SJCRH30 (cell line): ENCODE data around the gene IKZF2. TPM values are rescaled to one million over a fixed set of nuclear protein-coding genes. Genes with fewer than 3 reads are reported as not detected.

Experiments
- DNase-seq, 2 experiments: peaks; one replicate each; pipeline ENCODE4 v3.0.0-alpha.2; 2015 to 2020
- H3K27ac ChIP-seq: fragments of 250-450 bp; sonication (Bioruptor Pico); 2 replicates; pipeline ENCODE4 v1.5.1; 2020; ENCODE audit warnings: mild to moderate bottlenecking, moderate library complexity
- H3K27me3 ChIP-seq: fragments of 250-450 bp; sonication (Bioruptor Pico); 2 replicates; pipeline ENCODE4 v1.5.1; 2020; ENCODE audit warnings: mild to moderate bottlenecking, moderate library complexity
- H3K36me3 ChIP-seq: fragments of 250-450 bp; sonication (Bioruptor Pico); 2 replicates; pipeline ENCODE4 v1.5.1; 2020; ENCODE audit warnings: mild to moderate bottlenecking, moderate library complexity
- H3K4me1 ChIP-seq: fragments of 250-450 bp; sonication (Bioruptor Pico); 2 replicates; pipeline ENCODE4 v1.5.1; 2020; ENCODE audit warnings: mild to moderate bottlenecking, moderate library complexity
- H3K4me3 ChIP-seq: fragments of 250-450 bp; sonication (Bioruptor Pico); 2 replicates; pipeline ENCODE4 v1.5.1; 2020; ENCODE audit warnings: mild to moderate bottlenecking, moderate library complexity
- H3K9me3 ChIP-seq: fragments of 250-450 bp; sonication (Bioruptor Pico); replicated peaks from 2 replicates; pipeline ENCODE4 v1.5.1; 2020; ENCODE audit warnings: mild to moderate bottlenecking, moderate library complexity
- total RNA-seq: library from RNA; depleted of rRNA; stranded (reverse); fragments of >200 nt; shearing (Covaris generic); gene quantifications from 2 replicates; pipeline ENCODE4 v1.2.3, GENCODE V29; 2014; rRNA removed

IKZF2 gene
- total RNA-seq, result 1.9 and 2.8 TPM in 2 replicates

DNA sequence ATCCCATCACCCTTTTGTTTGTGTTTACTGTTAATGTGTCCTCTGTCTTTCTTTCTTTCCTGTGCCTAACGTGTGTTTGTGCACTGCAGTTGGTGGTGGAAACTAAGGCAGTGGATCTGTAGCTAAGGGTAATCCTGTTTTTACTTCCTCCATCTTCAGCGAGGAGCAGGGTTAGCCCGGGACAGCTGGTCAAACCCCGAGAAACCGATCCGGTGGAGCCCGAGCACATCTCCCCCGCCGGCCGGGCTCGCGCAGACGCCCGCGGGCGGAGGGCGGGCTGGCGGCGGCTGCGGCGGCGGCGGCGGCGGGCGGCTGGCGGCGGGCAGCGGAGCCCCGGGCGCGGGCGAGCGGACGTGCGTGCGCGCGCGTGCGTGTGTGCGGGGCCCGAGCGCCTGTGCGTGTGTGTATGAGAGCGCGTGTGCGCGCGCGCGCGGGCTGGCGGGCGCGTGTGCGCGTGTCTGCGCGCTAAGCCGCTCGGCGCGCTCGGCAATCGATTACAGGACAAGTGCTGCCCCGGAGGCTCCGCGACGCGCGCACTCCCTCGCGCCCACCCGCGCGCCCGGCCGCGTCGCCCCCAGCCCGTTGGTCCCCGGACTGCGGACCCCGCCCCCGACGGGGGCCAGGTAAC lies at the start of gene IKZF2:
TSS of gene IKZF2 (minus strand) at position 176 of the 628 bp plus-strand sequence. CDS start 2,983 bp downstream, outside the sequence.
- Histone ChIP-seq H3K9me3 (no peaks in the 10 kb centered on the region), H3K4me1 (no peaks in the 10 kb centered on the region)
- DNase-seq, result peak; percentile 74 to 80

DNA sequence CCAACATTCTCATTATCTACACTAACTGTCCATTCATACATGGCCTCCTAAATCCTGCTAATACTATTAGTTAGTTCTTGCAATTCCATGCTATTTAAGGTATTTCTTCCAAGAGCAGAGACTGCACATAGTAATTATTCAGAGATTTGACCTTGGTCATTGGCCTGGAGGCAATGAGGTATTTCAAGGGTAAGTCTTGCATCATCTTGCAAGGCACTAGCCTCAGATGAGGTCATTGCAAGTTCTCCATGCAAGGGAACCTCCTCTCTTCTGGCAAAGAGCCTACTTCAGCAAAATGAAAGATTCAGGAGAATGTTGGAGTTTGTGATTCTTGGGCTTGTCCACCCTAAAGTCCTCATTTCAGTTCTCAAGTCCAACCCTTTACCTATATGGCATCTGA lies 48.5 kb upstream of the IKZF2 start:
- DNase-seq, result no peak
- H3K27ac ChIP-seq, result no peak overlapping the region

More for the DNA sequence above, at the start of gene IKZF2:
- Histone ChIP-seq H3K36me3 (no peaks in the 10 kb centered on the region), H3K27me3 (no peaks in the 10 kb centered on the region), H3K4me3 (peak within 1 kb of the TSS; percentile 85), H3K27ac (peak within 1 kb of the TSS; percentile 31; the same call in 1 of the 2 replicates)

DNA sequence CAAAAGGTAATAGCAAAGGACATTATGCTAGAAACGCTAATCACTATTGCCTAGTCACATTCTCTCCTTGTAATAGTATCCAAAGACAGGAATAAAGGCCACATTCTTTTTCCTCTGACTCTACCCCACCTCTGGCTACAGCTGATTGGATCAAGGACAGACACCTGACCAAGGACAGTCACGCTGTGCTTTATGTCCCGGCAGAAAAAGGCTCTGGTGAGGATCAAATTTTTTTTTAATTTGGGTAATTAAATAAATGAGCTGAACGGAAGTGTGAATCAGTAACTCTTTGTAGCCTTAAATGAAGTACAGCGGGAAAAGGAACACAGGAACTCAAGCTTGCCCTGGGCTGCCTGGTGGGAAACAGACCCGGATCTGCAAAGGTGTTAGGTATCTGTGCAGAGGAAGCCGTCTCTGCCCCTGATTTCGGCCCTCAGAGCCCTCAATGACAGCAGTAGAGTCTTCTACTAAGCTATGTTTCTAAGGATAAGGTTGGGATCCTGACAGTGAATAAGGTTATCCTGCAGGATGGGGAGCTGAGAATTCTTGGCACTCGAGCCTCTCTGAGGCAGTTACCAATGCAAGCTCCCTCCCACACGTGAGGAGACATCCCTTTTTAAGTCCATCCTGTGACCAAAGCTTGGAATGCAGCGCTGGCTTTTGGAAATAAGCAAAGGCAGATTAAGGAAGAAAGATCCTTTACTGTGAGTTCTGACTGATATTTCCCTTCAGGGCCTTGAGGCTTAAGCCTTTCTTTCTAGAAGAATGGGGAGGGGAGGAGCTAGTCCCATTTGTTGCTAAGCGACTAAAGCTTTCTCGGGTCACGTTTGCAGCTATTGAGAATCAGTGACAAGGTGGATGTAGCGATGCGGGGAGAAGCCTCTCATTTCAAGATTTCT lies 37.8 kb upstream of the IKZF2 start:
- H3K27me3 ChIP-seq, result no peaks in the 10 kb centered on the region
- peaks cover 14% of the 10 kb centered on the region; the same call in 1 of the 2 replicates for H3K4me1 ChIP-seq
- H3K9me3 ChIP-seq, result no peaks in the 10 kb centered on the region
- no peaks in the 10 kb centered on the region for H3K36me3 ChIP-seq
- peak; percentile 31 to 47 for DNase-seq
- peak overlapping the region; percentile 19; the same call in 1 of the 2 replicates for H3K27ac ChIP-seq
- peak overlapping the region; percentile 46 for H3K4me3 ChIP-seq

More for the DNA sequence above, 48.5 kb upstream of the IKZF2 start:
- Histone ChIP-seq H3K9me3 (no peaks in the 10 kb centered on the region), H3K4me1 (no peaks in the 10 kb centered on the region), H3K36me3 (no peaks in the 10 kb centered on the region), H3K4me3 (no peak overlapping the region), H3K27me3 (0 out of 2 replicates have a peak, but pooled peaks cover 3% of the 10 kb centered on the region)

DNA sequence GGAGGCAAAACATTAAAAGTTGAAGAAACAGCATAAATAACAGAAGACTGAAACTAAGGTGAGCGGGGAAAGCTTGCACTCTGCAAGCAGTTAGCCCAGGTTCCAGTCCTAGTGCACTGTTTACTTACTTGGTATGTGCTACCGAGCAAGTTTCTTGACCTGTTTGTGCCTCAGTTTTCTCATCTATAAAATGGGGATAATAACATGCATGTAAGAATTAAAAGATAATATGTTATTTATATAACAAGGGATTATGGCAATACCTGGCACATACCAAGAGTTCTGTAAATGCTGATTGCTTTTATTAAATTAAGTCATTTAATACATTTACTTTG lies 37.1 kb upstream of the IKZF2 start:
- Histone ChIP-seq H3K27me3 (no peaks in the 10 kb centered on the region), H3K9me3 (no peaks in the 10 kb centered on the region), H3K36me3 (no peaks in the 10 kb centered on the region), H3K4me1 (peaks cover 14% of the 10 kb centered on the region; the same call in 1 of the 2 replicates), H3K27ac (no peak overlapping the region; the same call in 1 of the 2 replicates), H3K4me3 (peak overlapping the region; percentile 46)
- DNase-seq, result no peak

DNA sequence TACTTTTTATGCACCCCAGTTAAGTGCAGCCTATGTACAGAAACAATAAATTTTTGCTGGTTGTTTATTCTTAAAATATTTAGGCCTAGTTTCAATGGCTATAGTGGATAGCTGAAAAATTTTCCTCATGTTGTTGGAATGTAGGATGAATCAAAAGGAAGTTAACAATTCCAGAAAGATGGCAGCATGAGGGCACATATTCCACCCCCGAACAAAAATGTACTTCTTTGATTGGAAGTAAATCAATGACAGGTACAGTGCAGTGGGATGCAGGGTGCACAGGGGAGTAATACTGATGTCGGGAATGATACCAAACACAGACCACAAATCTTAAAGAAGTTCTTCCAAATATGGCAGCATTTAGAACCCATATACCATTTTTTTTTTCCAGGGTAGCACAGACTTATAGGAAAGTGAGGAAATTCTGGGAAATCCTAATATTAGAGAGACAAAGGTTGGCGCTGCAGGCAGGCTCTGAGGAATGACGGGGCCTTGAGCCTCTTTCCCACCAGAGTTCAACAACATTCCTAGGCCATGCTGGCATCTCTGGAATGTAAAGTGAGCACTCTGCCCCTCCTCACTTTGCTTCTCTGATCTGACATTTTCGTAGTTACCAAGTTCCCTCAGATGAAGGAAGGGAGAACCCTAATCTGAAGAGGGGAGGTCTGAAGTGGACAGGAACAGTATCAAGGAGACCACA lies 36.6 kb upstream of the IKZF2 start:
- DNase-seq, result peak; percentile 25 to 36
- Histone ChIP-seq H3K27ac (peak overlapping the region; percentile 12; the same call in 1 of the 2 replicates), H3K9me3 (no peaks in the 10 kb centered on the region), H3K4me3 (no peak overlapping the region), H3K36me3 (no peaks in the 10 kb centered on the region), H3K27me3 (no peaks in the 10 kb centered on the region), H3K4me1 (peaks cover 14% of the 10 kb centered on the region; the same call in 1 of the 2 replicates)

DNA sequence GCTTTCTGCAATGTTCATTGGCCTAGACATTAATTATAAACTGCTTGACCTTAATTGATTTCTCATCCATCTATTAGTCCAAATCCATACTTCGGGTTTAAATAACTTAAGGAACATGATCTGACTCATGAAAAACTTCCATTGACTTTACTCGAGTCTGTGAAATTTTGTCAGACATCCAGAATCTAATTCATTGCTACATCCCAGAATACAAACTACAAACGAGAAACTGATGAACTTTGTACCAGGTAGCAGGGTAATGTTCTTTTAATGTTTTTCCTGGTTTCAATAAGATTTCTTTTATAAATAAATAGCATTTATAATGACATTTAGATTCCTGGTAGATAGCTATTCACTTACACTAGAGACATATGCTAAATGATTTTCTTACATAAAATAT lies 36.0 kb upstream of the IKZF2 start:
- Histone ChIP-seq H3K4me3 (no peak overlapping the region), H3K27me3 (no peaks in the 10 kb centered on the region), H3K36me3 (no peaks in the 10 kb centered on the region), H3K9me3 (no peaks in the 10 kb centered on the region), H3K27ac (no peak overlapping the region; the same call in 1 of the 2 replicates), H3K4me1 (peaks cover 14% of the 10 kb centered on the region; the same call in 1 of the 2 replicates)
- DNase-seq, result no peak

DNA sequence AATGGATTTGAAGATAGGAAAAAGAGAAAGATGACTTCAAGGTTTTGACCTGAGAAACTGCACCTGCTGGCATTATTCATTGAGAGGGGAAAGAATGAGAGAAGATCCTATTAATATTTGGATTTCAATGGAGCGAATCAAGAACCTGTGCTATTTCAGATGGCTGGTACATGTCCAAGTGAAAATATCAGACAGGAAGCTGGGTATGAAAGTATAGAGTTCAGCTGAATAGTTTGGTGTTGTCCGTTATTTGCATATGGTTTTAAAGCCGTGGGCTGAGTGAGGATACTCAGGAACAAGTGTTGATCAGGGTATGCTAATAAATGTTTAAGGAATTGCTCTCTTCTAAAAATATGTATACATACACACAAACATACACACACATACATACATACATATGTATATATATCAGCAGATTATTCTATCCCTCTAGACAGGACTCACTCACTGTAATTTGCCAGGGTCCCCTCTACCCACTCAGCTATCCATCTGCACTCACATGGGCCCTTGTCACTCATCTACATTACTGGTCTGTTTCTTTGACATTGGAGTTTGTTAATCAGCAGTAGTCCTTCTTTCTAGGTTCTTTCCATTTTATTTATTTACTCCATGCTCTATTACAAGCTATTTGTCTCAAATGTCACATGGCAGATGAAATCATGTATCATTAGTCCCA lies 33.9 kb upstream of the IKZF2 start:
- no peak overlapping the region for H3K27ac ChIP-seq
- no peaks in the 10 kb centered on the region for H3K27me3 ChIP-seq
- no peak for DNase-seq
- H3K9me3 ChIP-seq, result no peaks in the 10 kb centered on the region
- no peaks in the 10 kb centered on the region for H3K36me3 ChIP-seq
- H3K4me1 ChIP-seq, result peaks cover 14% of the 10 kb centered on the region; the same call in 1 of the 2 replicates
- no peak overlapping the region for H3K4me3 ChIP-seq

DNA sequence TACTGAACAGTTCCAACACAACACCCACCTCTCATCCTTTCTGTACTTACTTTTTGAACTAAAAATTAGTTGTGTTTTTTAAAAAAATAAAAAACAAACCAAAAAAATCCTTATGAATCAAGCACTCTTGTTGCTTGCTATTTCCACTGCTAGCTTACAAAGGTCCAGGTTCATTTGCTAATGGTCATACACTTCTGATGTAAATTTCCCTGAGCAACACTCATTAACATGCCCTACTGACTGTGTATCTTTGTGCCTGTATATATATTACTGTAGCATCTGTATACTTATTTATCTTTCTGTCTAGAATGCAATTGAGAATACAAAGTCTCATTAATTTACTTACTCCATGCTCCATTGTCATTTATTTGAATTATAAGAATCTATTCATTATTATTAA lies 30.3 kb upstream of the IKZF2 start:
- no peak for DNase-seq

DNA sequence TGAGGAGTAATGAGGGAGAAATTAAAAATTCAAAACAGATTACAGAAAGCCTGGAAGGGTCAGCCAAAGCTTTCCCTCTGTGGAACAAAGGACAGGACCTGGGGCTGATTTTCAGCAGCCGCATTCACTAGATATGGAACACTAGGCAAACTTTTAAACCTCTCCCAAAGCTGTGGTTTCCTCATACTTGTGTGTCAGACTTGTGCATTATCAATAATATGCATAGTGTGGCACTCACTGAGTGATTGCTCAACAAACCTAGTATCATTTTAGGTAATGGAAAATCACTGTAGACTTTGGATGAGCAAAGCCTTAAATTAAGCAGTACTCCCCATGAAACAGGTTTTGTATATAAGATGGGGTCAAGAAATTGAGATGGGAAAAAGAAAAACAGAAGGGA lies 26.3 kb upstream of the IKZF2 start:
- no peaks in the 10 kb centered on the region for H3K9me3 ChIP-seq
- H3K36me3 ChIP-seq, result no peaks in the 10 kb centered on the region
- no peak for DNase-seq
- H3K4me3 ChIP-seq, result no peak overlapping the region
- H3K27me3 ChIP-seq, result no peaks in the 10 kb centered on the region
- H3K4me1 ChIP-seq, result no peaks in the 10 kb centered on the region
- H3K27ac ChIP-seq, result no peak overlapping the region

More for the DNA sequence above, 30.3 kb upstream of the IKZF2 start:
- Histone ChIP-seq H3K27me3 (no peaks in the 10 kb centered on the region), H3K9me3 (no peaks in the 10 kb centered on the region), H3K36me3 (no peaks in the 10 kb centered on the region), H3K4me3 (no peak overlapping the region), H3K27ac (no peak overlapping the region), H3K4me1 (no peaks in the 10 kb centered on the region; the same call in 1 of the 2 replicates)

DNA sequence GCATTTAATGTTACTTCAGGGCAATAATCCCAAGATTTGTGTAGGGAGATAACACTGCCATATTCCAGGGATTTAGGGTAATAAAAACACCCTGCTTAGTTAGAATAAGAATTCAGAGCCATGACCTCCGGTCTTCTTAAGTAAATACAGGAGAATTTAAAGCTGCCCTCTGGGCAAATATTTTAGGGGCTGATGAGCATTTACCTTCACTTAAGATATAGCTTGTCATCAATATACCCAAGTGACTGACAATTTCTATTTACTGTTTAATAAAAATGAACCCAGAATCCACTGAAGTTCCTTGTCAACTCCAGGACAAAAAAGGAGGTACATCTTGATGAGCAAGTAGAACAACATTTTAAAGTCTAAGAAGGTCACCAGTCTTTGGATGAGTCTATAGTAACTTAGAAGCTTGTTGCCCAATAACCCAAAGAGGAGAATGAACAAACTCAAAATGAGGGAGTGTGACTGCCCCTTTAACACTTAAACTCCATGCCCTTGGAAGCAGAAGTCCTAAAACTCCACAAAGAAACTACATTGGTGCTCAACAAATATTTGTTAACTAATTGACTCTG lies 24.3 kb upstream of the IKZF2 start:
- Histone ChIP-seq H3K27me3 (no peaks in the 10 kb centered on the region), H3K27ac (no peak overlapping the region), H3K4me1 (no peaks in the 10 kb centered on the region), H3K4me3 (no peak overlapping the region), H3K36me3 (no peaks in the 10 kb centered on the region), H3K9me3 (no peaks in the 10 kb centered on the region; the same call in 1 of the 2 replicates)
- no peak for DNase-seq

DNA sequence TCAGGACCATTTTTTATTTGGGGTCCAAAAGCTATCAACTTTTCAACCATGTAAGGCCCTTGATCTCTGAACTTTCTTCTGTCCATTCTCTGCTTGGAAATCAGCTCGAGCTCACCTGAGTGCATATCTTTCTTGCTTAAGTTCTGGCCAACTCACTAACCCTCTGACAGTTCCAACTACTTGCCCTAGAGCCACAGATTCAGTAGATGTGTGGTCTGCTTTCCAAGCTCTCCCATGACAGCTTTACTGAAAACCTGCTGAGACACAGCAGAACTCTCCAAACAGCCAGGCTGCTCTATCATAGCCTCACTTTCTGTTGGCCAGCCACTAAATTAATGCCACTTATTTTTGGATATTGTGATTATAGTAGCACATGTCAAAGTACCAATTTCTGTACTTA lies 21.2 kb upstream of the IKZF2 start:
- Histone ChIP-seq H3K36me3 (no peaks in the 10 kb centered on the region), H3K9me3 (no peaks in the 10 kb centered on the region; the same call in 1 of the 2 replicates), H3K4me3 (no peak overlapping the region)

DNA sequence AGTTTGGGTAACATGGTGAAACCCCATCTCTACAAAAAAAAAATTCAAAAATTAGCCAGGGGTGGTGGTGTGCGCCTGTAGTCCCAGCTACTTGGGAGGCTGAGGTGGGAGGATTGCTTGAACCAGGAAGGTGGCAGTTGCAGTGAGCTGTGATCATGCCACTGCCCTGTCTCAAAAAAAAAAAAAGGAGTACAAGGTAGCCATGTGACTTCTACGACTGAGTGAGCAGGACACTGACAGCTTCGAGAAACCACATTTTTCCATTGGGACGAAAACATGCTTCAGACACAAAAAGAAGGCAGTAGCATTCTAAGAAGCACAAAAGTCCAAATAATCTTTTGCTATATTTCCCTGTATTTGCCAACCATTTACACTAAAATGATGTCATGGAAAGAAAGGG lies 19.7 kb upstream of the IKZF2 start:
- no peak overlapping the region for H3K4me3 ChIP-seq

More for the DNA sequence above, 21.2 kb upstream of the IKZF2 start:
- H3K4me1 ChIP-seq, result no peaks in the 10 kb centered on the region
- H3K27me3 ChIP-seq, result no peaks in the 10 kb centered on the region
- no peak for DNase-seq
- no peak overlapping the region for H3K27ac ChIP-seq

DNA sequence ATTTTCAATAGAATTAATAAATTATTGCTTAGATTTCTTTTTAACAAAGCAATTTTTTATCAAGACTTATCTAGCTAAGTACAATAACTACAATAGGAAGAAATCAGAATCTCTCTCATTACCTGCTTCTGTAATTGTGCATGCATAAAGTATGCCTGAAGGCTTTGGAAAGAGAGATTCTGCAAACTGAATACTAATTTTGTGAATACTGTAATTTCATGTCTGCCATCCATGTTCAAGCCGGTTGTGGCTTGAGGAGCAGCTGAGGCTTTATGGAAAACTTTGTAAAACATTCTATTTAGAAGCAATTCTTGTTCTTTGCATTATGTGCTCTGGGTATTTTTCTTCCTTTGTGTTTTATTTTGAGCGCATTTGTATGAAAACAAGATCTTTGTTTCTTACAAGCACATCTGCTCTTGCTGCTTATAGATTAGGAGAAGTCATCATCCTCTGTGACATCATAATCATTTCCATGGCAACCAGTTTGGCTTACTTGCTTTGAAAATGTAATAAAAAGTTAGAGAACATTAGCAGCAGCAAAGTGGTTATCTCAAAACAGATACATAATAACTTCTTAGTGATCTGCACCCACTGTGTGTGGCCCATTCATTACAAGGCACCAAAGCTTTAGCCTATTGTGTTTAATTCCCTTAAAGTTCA lies 16.0 kb upstream of the IKZF2 start:
- Histone ChIP-seq H3K27ac (no peak overlapping the region), H3K4me3 (no peak overlapping the region), H3K4me1 (no peaks in the 10 kb centered on the region; the same call in 1 of the 2 replicates), H3K36me3 (no peaks in the 10 kb centered on the region), H3K27me3 (no peaks in the 10 kb centered on the region), H3K9me3 (no peaks in the 10 kb centered on the region; the same call in 1 of the 2 replicates)
- no peak for DNase-seq

More for the DNA sequence above, 19.7 kb upstream of the IKZF2 start:
- Histone ChIP-seq H3K27ac (no peak overlapping the region), H3K27me3 (no peaks in the 10 kb centered on the region), H3K36me3 (no peaks in the 10 kb centered on the region), H3K4me1 (no peaks in the 10 kb centered on the region; the same call in 1 of the 2 replicates), H3K9me3 (no peaks in the 10 kb centered on the region; the same call in 1 of the 2 replicates)
- no peak for DNase-seq
